Skeletal muscle cell (primary cell): ENCODE data around the gene CDK18.

Experiments
- DNase-seq: peaks from one replicate; pipeline ENCODE4 v3.0.0-alpha.2; 2010; ENCODE audit warnings: low read depth
- H3K4me3 ChIP-seq: 2 replicates; pipeline ENCODE4 v1.5.1; 2011; ENCODE audit warnings: low read depth, mild to moderate bottlenecking, control low read depth, low read length, moderate library complexity

CDK18 gene

GRCh38 chr1:205578780-205579571, 74.5 kb downstream of the CDK18 start:
- H3K4me3 ChIP-seq = no peak overlapping the region
- DNase-seq = no peak

- no peak for DNase-seq
- H3K4me3 ChIP-seq = no peak overlapping the region
Measured at GRCh38 chr1:205579711-205580110, 75.2 kb downstream of the CDK18 start.

- no peak for DNase-seq
- H3K4me3 ChIP-seq = no peak overlapping the region
Measured at GRCh38 chr1:205580140-205580922, 75.9 kb downstream of the CDK18 start.

- H3K4me3 ChIP-seq = no peak overlapping the region
- no peak for DNase-seq
Measured at GRCh38 chr1:205580923-205581180, 76.4 kb downstream of the CDK18 start.

- no peak overlapping the region for H3K4me3 ChIP-seq
- DNase-seq = no peak
Measured at GRCh38 chr1:205581321-205581980, 77.0 kb downstream of the CDK18 start.

GRCh38 chr1:205582046-205582445, 77.6 kb downstream of the CDK18 start:
- no peak for DNase-seq
- H3K4me3 ChIP-seq = no peak overlapping the region
